Embryonic facial prominence (tissue), 1 donor: ENCODE results near the gene UBE4B.

Experiments
- DNase-seq: peaks from one replicate; pipeline ENCODE4 v3.0.0-alpha.2; 2016; ENCODE audit errors: extremely low spot score

The UBE4B gene

DNA sequence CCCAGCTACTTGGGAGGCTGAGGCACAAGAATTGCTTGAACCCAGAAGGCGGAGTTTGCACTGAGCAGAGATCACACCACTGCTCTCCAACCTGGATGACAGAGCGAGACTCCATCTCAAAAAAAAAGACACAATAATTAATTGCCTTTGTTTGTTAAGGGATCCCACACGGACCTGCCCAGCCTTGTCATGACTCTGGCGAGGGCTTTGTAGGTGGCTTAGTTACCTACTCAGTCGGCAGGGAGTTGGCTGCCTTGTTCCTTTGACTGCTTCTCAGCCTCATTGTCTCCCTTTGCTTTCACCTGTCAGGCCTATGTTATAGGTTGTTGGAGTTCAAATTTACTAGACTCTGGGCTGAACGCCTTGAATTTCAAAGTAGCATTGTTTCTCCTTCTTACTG, 82.0 kb downstream of the UBE4B start:
- DNase-seq, result no peak

DNA sequence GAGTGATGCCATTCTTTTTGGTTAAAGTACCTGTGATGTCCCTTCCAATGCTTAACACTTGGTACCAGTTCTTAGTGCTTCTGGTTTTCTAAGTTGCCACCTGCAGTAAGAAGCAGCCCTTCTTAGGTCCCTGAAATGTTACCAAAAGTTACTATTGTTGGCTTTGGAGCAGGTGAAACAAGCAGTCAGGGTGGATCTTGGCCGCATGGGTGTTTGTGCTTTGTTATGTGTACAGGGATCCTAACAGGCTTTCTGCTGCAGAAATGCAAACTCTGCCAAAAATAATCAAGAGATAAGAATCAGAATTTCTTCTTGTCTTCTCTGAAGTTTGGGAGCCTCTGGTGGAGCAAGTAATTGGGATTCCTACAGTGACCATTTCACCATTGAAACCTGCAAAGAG, 84.4 kb downstream of the UBE4B start:
- DNase-seq, result no peak

DNA sequence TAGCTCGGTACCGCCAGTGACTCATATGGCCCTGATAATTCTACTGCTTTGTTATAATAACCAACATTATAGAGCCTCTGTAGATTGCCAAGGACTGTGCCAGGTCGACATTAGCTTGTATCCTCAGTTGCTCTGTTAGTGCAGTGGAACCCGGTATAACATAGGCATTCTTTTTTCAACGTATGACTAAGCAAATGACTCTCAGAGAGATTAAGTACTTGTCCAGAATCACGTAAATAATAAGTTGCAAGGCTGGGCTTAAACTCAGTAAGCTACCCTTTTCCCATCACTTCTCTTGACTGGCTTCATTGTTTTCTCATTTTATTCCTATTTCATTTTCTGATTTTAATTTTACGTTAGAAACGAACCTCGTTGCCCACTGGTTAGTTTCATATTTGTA, 85.1 kb downstream of the UBE4B start:
- no peak for DNase-seq

GRCh38 chr1:10121688-10122087, 88.9 kb downstream of the UBE4B start:
- no peak for DNase-seq

GRCh38 chr1:10122926-10123325, 90.2 kb downstream of the UBE4B start:
- DNase-seq, result no peak

- no peak for DNase-seq
Observed at GRCh38 chr1:10128101-10128765, 95.5 kb downstream of the UBE4B start.

GRCh38 chr1:10132316-10132715, 99.6 kb downstream of the UBE4B start:
- DNase-seq, result no peak

GRCh38 chr1:10132852-10133251, 100.1 kb downstream of the UBE4B start:
- DNase-seq, result no peak

DNA sequence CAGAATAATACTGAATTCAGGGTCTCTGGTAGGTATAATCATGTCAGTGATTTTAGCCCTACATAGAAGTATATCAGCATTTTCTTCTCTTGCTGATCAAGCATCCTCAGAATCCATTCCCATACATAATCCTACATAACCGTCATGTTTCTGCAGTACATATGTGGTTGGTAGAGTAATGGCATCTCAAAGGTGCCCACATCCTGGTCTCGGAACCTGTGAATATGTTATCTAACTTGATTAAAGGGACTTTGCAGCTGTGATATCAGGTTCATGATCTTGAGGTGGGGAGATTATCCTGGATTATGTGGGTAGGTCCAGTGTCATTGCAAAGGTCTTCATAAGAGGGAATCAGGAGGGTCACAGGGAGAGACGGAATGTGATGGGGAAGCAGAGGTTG, 108.2 kb downstream of the UBE4B start:
- no peak for DNase-seq

GRCh38 chr1:10143961-10144485, 111.3 kb downstream of the UBE4B start:
- no peak for DNase-seq

DNA sequence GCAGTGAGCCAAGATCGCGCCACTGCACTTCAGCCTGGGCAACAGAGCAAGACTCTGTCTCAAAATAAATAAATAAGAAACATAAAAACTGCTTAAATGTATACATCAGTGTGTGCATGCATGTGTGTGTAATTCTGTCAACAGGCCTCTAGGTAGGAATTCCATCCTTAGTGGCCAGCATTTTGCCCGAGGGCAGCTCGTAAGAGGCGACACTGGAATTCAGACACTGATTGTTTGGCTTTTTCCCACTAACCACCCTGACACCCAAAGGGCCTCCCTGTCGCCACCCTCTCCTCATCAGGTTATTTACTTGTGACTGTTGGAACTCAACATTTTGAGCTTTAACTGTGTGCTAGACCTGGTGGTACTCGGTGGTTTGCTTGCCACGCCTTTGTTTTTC, 113.6 kb downstream of the UBE4B start:
- DNase-seq, result no peak

- no peak for DNase-seq
Observed at GRCh38 chr1:10149231-10149630, 116.5 kb downstream of the UBE4B start.

DNA sequence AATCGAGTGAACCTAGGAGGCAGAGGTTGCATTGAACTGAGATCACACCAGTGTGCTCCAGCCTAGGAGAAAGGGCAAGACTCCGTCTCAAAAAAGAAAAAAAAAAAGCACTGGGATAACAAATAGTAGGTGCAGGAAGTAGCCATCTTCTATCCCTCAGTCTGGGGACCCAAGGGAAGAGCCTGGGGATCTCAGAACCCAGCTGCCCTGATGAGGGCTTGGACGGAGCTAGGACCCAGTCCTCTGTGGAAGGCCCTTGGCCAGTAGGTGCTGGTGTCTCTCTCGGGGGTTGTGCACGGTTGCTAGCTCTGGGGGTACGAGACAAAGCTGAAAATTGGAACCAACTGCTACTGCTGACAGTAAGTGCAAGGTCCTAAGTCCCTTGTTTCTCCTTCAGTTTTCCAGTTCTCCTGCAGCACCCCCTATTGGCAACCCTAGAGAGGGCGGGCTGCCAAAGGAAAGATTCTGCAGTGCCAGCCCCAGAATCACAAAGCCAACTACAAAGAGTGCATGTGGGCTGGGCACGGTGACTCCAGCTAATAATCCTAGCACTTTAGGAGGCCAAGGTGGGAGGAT, 120.0 kb downstream of the UBE4B start:
- no peak for DNase-seq

DNA sequence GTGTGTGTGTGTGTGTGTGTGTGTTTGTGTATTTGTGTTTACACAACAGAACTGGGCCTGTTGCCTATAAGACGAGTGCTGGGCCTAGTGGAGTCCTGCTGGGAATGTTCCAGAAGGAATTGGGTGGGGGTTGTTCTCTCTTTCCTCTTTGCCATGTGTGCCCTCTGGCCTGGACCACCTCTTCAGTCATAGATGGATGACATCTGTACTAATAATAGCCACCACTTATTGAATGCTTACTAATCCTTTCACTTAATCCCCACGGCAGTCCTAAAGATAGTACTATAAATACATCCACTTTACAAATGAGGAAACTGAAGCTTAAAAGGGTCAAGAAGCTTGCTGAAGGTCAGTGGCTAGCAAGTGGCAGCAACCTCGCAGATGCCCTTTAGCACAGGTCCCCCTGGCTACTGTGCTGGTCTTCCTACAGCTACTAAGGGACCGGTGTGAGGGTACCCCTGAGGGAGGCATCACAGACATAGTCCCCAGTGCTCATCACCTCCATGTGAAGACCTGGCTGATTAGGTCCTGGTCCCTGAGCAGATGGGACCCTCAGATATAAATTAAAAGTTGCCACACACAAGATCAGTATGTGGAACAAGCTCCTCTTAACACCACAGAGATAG, 122.4 kb downstream of the UBE4B start:
- DNase-seq, result no peak

DNA sequence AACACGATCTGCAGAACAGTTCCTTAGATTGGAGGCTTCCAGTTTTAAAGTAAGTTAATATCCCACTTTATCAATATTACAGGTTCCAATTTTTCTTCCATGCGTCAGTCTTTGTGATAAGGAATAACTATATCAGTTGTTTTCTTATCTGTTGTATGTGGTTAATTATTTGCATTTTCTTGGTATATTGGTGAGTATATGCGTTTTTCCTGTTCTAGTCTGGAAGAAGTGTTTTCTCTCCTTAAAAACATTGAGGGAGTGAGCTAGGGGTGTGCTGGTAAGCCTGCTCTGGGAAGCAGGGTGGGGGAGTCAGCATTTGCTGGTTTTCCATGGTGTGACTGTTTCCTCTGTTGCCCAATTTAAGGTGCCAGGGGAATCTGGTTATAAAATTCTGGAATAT, 127.4 kb downstream of the UBE4B start:
- no peak for DNase-seq

GRCh38 chr1:10160907-10161490, 128.2 kb downstream of the UBE4B start:
- no peak for DNase-seq

GRCh38 chr1:10161541-10162290, 129.0 kb downstream of the UBE4B start:
- DNase-seq, result no peak

- DNase-seq, result no peak
Observed at GRCh38 chr1:10168912-10169514, 136.3 kb downstream of the UBE4B start.

GRCh38 chr1:10170239-10170574, 137.4 kb downstream of the UBE4B start:
- no peak for DNase-seq

DNA sequence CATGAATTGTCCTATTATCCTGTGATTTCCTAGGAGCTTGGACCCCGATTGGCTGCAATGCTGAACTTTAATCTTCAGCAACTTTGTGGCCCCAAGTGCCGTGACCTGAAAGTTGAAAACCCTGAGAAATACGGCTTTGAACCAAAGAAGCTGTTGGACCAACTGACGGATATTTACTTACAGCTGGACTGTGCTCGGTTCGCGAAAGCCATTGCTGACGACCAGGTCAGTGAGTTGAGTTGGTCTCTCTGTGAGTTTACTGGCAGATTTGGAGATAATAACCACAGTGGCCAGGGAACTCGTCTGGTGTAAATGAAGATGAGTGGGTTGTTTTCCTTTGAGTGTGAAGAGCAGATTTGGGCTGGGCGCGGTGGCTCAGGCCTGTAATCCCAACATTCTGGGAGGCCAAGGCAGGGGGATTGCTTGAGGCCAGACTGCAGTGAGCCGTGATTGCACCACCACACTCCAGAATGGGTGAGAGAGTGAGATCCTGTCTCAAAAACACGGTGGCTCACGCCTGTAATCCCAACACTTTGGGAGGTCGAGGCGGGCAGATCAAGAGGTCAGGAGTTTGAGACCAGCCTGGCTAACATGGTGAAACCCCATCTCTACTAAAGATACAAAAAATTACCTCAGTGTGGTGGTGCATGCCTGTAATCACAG, 138.5 kb downstream of the UBE4B start:
- DNase-seq, result no peak

DNA sequence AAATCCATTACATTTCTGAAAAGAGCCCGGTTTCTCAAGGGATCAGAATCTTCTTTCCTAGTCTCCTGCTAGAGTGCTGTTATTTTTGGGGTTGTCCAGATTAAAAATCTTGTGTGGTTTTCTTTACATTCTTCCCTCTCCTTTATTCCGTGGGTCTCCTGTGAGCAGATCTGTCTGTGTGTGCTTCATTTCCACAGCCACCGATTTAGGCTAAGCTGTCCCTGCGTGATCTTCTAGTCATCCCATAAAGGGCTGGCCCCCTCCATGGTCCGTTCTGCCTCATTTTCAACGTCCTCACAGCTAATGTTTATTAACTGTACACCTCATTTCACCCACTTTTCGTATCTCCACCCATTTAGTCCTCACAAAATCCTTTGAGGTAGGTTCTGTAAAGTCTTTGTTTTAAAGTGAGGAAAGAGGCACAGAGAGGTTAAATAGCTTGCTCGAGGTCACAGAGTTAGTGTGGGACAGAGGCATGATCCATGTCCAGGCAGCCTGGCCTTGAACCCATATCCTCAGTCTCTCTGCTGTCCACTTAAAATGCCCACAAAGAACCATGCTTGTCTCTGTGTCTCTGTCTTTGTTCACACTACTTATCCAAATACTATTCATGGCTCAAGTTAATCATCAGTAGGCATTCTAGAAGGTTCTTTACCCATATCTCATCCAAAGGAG, 139.4 kb downstream of the UBE4B start:
- DNase-seq, result no peak
